Activated naive CD4-positive, alpha-beta T cell treated with anti-CD3 and anti-CD28 coated beads, Interleukin-2, amount 10 ng/mL, durations not matched to agents 7 days and 5 days (primary cell): ENCODE results near the gene SIRPG.
"Not testable (repeated sequence)": the region's sequence is repeated elsewhere in the genome, so short reads cannot be mapped to it uniquely, and the experiment has no call there.

ENCODE experiments used
- CTCF ChIA-PET: fragments of 350-600 bp; sonication (Branson Sonifier 250); formaldehyde crosslinking; loops from one replicate; lab custom pipeline; 2021; ENCODE audit warnings: antibody characterized with exemption; lab: Charles Lee
- DNase-seq: peaks from one replicate; pipeline ENCODE4 v3.0.0-alpha.2; 2020
- H3K27ac Mint-ChIP-seq: one replicate; pipeline ENCODE4 v1.8.0; 2021; ENCODE audit warnings: mild to moderate bottlenecking, moderate library complexity, mixed read lengths
- H3K27me3 Mint-ChIP-seq: one replicate; pipeline ENCODE4 v1.8.0; 2021; ENCODE audit warnings: mild to moderate bottlenecking, mixed read lengths
- H3K36me3 Mint-ChIP-seq: one replicate; pipeline ENCODE4 v1.8.0; 2021; ENCODE audit warnings: mixed read lengths
- H3K4me1 Mint-ChIP-seq: one replicate; pipeline ENCODE4 v1.8.0; 2021; ENCODE audit warnings: mixed read lengths
- H3K4me3 Mint-ChIP-seq: one replicate; pipeline ENCODE4 v1.8.0; 2021; ENCODE audit warnings: mild to moderate bottlenecking, moderate library complexity, mixed read lengths
- H3K9me3 Mint-ChIP-seq: one replicate; pipeline ENCODE4 v1.8.0; 2021; ENCODE audit warnings: mixed read lengths

The SIRPG gene

DNA sequence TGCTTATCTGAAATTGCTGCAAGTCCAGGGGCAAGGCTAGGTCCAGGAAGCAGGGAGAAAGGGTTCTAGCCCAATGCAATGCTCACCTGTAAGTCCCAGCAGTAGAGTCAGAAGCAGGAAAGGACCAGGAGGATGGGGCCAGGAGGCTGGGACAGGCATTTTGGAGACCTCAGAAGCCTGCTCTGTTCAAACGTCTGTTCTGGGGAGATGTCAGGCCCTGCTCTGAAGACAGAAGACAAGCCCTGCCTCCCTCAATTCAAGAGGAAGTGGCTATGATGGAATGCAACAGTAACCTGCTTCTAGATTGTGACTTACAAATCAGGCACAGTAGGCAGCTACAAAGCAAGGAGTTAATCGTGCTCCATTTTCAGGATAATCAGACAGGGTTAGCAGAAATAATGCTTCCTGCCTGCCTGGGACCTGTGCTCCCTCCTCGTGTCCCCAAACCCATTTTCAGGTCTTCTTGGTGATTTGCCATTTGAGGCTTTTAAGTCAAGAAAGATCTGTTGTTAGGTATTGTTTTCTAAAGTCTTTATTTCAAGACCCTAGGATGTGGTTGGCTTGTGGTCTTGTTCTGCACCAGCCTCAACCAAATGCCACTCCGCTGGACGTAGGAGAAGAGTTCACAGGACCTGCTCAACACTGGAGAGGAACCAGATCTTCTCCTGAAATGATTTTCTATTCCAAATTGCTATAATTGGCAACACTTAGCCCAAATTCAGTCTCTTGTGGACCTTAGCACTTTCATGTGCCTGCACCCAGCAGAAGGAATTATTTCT, at the start of gene SIRPG:
SIRPG (minus strand) TSS at position 224 of the 779 bp plus-strand sequence; CDS start at position 159, 65 bp downstream.
- Mint-ChIP-seq H3K27me3 (no peaks in the 10 kb centered on the region), H3K36me3 (peaks cover 50% of the 10 kb centered on the region), H3K4me3 (peak within 1 kb of the TSS; percentile 82), H3K4me1 (peaks cover 88% of the 10 kb centered on the region), H3K9me3 (peaks cover 21% of the 10 kb centered on the region), H3K27ac (peak within 1 kb of the TSS; percentile 98)
- CTCF ChIA-PET = no interaction called here
- peak; percentile 70 for DNase-seq

DNA sequence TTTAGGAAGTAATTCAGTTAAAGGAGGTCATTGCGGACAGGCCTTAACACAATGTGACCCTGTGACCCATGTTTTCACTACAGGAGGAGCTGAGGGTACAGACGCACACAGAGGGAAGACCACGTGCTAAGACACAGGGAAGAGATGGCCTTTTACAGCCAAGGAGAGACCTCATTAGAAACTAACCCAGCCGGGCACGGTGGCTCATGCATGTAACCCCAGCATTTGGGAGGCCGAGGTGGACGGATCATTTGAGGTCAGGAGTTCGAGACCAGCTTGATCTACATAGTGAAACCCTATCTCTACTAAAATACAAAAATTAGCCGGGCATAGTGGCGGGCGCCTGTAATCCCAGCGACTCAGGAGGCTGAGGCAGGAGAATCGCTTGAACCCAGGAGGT, 49.3 kb upstream of the SIRPG start:
- H3K36me3 Mint-ChIP-seq, H3K9me3 Mint-ChIP-seq, H3K27ac Mint-ChIP-seq, H3K4me3 Mint-ChIP-seq, H3K27me3 Mint-ChIP-seq, DNase-seq, CTCF ChIA-PET: not testable (repeated sequence)
- peaks cover 22% of the 10 kb centered on the region for H3K4me1 Mint-ChIP-seq

DNA sequence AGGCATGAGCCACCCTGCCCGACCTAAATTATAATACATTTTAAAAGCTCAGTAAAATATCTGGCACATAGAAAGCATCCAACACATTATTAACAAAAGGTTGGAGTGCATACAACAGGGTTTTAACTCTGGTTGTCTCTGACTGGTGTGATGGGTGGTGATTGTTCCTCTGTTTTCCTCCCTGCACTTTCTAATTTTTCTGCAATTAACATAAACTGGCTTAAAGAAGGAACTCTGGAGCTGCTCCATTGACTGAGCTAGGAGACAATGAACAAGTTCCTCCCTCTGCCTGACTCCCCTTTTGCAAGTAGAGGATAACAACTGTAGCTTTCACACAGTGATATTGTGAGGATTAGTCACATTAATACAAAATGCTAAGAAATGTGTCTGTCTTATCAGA, 48.5 kb upstream of the SIRPG start:
- Mint-ChIP-seq H3K36me3 (no peaks in the 10 kb centered on the region), H3K27ac (no peak overlapping the region), H3K4me1 (peaks cover 22% of the 10 kb centered on the region), H3K4me3 (no peak overlapping the region), H3K27me3 (no peaks in the 10 kb centered on the region), H3K9me3 (peaks cover 3% of the 10 kb centered on the region)
- CTCF ChIA-PET = interaction anchor here (1.0 kb wide), 1 partner anchor 10 kb away, joined by 3 read pairs; no protein-coding TSS in a partner anchor
- DNase-seq = no peak

DNA sequence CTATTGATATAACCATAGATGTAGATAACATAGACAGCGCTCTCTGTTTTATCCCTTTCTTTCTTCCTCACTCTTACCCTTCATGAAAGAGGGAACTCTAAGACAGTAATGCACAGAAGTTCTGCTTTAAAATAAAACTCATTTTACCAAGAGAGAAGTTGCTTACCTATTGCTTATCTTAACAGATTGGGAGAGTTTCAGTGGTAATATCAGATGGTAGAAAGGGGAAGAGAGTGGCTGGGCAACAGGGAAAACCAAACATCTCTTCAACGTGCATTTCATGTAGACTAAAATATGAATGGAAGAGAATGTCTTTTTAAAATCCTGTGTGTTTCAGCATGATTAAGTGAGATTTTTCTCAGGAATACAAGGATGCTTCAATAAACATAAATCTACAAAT, 45.3 kb upstream of the SIRPG start:
- no peak for DNase-seq
- H3K36me3 Mint-ChIP-seq = no peaks in the 10 kb centered on the region
- no peak overlapping the region for H3K4me3 Mint-ChIP-seq
- no peak overlapping the region for H3K27ac Mint-ChIP-seq
- H3K9me3 Mint-ChIP-seq = peaks cover 3% of the 10 kb centered on the region
- CTCF ChIA-PET = interaction anchor here (1.2 kb wide), 1 partner anchor 32 kb away, joined by 5 read pairs; no protein-coding TSS in a partner anchor
- H3K27me3 Mint-ChIP-seq = peaks cover 5% of the 10 kb centered on the region
- peaks cover 16% of the 10 kb centered on the region for H3K4me1 Mint-ChIP-seq

DNA sequence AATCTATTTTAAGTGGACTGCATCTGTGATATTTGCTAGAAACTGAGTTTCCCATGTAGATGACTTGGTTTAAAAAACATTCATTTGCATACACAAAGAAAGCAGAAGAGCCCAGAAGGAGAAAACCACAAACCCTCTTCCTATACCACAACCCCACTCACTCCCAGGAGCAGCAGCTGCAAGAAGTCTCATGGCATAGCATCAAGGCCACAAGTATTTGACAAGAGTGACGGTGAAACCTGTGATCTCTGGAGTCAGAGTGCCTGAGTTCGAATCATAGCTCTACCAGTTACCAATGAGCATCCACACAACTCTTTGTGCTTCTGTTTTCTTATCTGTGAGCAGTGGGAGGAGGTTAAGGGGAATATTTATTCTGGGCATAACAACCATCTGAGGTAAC, 44.7 kb upstream of the SIRPG start:
- Mint-ChIP-seq H3K9me3 (peaks cover 3% of the 10 kb centered on the region), H3K4me1 (peaks cover 13% of the 10 kb centered on the region), H3K36me3 (no peaks in the 10 kb centered on the region), H3K27ac (no peak overlapping the region), H3K4me3 (no peak overlapping the region), H3K27me3 (peaks cover 5% of the 10 kb centered on the region)
- CTCF ChIA-PET = interaction anchor here (1.2 kb wide), 1 partner anchor 32 kb away, joined by 5 read pairs; no protein-coding TSS in a partner anchor
- no peak for DNase-seq

DNA sequence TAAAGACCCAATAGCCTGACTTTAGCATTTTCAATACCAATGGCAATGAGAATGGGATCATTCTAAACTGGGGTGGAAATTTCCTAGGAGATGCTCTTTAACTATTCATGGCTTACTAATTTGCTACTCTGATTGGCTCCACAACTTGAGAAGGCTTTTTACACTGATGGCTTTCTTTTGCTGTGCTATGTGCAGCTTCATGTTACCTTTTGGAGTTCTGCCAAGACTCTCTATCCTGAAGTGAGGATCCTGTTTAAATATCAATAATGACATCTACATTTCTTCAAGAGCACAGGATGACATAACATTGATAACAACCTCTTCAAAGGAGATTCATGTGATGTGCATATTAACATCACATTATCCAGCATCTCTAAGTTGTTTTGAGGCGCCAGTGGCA, 43.4 kb upstream of the SIRPG start:
- Mint-ChIP-seq H3K27me3 (peaks cover 5% of the 10 kb centered on the region), H3K4me3 (no peak overlapping the region), H3K36me3 (no peaks in the 10 kb centered on the region), H3K27ac (no peak overlapping the region), H3K4me1 (peaks cover 22% of the 10 kb centered on the region), H3K9me3 (peaks cover 3% of the 10 kb centered on the region)
- no peak for DNase-seq
- CTCF ChIA-PET = no interaction called here

DNA sequence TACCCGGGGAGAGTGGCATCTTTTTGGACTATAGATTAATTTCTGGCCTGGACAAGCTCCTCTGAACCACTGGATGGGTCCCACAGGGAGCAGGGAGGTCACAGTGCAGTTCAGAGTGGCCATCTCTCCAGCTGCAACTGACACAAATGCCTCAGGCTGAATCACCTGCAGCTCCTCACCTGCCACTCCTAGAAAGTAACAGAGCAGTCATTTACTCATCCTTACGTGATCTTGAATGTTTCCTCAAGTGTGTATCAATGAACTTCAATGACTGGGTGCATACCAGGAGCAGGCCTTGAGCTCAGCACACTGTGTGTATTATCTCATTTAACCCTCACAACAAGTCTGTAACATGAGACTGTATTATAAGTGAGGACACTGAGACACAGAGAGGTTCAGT, 40.0 kb upstream of the SIRPG start:
- Mint-ChIP-seq H3K4me1 (peaks cover 28% of the 10 kb centered on the region), H3K36me3 (peaks cover 2% of the 10 kb centered on the region), H3K4me3 (no peak overlapping the region), H3K27ac (no peak overlapping the region), H3K27me3 (peaks cover 5% of the 10 kb centered on the region), H3K9me3 (no peaks in the 10 kb centered on the region)
- CTCF ChIA-PET = no interaction called here
- DNase-seq = no peak

DNA sequence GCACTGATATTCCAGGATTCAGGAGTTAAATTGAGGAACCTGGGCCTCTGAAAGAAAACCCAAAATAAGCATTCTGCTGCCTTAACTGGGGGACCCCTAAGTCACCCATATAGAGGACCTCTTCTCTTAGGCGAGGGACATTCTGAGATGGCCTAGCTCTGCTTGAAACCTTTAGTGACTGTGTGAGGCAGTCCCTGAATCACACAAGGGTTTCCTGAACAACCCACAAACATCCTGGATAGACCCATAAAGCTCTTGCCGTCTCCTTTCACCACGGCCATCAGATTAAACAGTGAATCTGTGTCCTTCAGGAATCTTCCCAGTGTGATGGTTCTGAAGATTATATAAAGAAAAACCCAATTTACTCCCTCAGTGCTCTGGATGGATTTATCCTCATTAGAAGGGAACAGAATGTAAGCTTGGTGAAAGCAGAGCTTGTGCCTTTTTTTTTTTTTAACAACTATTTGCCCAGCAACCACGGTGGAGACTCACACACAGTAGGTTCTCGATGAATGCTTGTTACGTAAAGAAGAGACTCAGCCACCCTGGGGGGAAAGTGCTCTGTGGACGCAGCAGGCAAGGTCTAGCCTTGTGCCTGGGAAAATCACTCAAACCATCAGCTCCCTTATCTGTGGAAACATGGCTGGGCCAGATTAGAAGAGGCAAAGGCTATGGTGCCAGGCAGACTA, 39.1 kb upstream of the SIRPG start:
- Mint-ChIP-seq H3K27ac (no peak overlapping the region), H3K4me3 (no peak overlapping the region), H3K9me3 (peaks cover 5% of the 10 kb centered on the region), H3K4me1 (peaks cover 24% of the 10 kb centered on the region), H3K27me3 (peaks cover 5% of the 10 kb centered on the region), H3K36me3 (peaks cover 7% of the 10 kb centered on the region)
- CTCF ChIA-PET = interaction anchor here (1.0 kb wide), 1 partner anchor 9 kb away, joined by 3 read pairs; no protein-coding TSS in a partner anchor
- DNase-seq = peak; percentile 35

DNA sequence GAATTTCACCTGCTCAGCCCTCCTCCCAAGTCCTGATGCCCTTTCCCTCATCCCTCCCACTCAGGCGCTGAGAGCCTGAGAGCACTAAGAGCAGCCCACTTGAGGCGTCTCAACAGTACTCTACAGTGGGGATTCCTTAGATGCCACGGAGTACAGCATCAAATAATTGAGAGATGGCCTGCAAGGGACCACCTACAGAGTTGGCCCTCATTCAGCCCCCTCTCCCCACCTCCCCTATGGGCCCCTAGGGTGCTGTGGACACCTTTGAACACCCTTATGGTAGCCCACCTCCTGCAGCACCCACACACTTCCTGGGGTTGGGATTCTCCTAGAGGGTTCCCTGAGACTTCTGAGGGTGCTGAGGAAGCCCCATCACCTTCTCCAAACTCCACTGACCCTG, 37.1 kb upstream of the SIRPG start:
- peaks cover 17% of the 10 kb centered on the region for H3K9me3 Mint-ChIP-seq
- no peak overlapping the region for H3K27ac Mint-ChIP-seq
- DNase-seq = no peak
- H3K4me1 Mint-ChIP-seq = peaks cover 24% of the 10 kb centered on the region
- peaks cover 9% of the 10 kb centered on the region for H3K27me3 Mint-ChIP-seq
- peaks cover 10% of the 10 kb centered on the region for H3K36me3 Mint-ChIP-seq
- no peak overlapping the region for H3K4me3 Mint-ChIP-seq
- CTCF ChIA-PET = no interaction called here

DNA sequence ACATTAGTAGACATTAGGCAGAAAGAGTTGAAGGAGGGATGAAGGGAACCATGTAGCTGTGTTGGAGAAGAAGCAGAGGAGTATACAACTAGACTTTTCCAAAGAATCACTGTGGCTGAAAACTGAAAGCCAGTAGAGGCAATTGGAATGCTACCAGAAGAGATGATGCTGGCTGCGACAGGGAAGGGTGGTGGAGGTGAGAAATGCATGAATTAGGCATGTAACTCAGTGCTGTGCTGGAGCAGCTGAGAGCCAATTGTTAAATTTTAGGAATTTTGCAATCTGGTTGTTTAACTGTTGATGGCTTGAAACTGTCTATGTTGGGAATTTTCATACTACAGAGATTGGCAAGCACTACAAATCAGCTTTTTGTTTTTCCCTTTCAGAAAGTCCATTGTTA, 35.8 kb upstream of the SIRPG start:
- Mint-ChIP-seq H3K27ac (no peak overlapping the region), H3K36me3 (peaks cover 10% of the 10 kb centered on the region)

DNA sequence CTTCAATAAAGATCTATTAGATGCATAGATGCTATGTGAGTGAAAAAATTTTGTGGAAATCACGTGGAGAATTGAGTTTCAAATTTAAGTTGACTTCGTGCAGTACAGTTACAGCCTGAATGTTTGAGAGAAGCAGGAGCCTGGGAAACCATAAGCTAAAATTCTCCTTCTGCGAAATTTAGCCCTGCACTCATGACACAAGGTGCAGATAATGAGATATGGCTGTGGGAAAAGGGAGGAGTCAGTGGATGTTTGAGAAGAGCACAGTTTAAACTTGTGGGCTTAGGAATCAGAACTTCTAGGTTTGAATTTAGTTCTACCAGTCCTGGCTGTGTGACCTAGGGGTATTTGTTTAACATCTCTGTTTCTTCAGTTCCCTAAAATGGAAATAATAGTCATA, 32.1 kb upstream of the SIRPG start:
- H3K27ac Mint-ChIP-seq = no peak overlapping the region
- peaks cover 17% of the 10 kb centered on the region for H3K9me3 Mint-ChIP-seq
- CTCF ChIA-PET = no interaction called here
- H3K27me3 Mint-ChIP-seq = peaks cover 5% of the 10 kb centered on the region
- DNase-seq = no peak
- no peak overlapping the region for H3K4me3 Mint-ChIP-seq
- H3K4me1 Mint-ChIP-seq = peaks cover 28% of the 10 kb centered on the region
- peaks cover 10% of the 10 kb centered on the region for H3K36me3 Mint-ChIP-seq

More for the DNA sequence above, 35.8 kb upstream of the SIRPG start:
- peaks cover 23% of the 10 kb centered on the region for H3K4me1 Mint-ChIP-seq
- peaks cover 17% of the 10 kb centered on the region for H3K9me3 Mint-ChIP-seq
- no peak overlapping the region for H3K4me3 Mint-ChIP-seq
- CTCF ChIA-PET = no interaction called here
- no peak for DNase-seq
- H3K27me3 Mint-ChIP-seq = peaks cover 5% of the 10 kb centered on the region

DNA sequence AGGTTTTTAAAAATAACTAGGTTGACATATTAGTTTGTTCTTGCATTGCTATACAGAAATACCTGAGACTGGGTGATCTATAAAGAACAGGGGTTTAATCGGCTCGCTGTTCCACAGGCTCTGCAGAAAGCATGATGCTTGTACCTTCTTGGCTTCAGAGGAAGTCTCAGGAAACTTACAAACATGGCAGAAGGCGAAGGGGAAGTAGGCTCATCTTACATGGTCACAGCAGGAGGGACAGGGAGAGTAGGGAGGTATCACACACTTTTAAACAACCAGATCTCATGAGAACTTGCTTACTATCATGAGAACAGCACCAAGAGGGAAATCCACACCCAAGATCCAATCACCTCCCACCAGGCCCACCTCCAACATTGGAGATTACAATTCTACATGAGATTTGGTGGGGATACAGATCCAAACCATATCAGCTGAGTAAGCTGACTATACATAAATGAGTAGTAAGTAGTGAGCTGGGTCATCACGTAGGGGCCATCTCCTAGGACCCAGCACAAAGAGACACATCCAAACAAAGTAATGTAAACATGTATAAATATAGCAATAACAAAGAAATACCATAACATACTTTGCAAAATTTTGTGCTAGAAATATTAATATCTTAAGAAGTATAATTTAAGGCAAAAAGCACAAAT, 31.4 kb upstream of the SIRPG start:
- peaks cover 17% of the 10 kb centered on the region for H3K9me3 Mint-ChIP-seq
- H3K27me3 Mint-ChIP-seq = peaks cover 5% of the 10 kb centered on the region
- H3K4me3 Mint-ChIP-seq = no peak overlapping the region
- H3K36me3 Mint-ChIP-seq = peaks cover 10% of the 10 kb centered on the region
- H3K4me1 Mint-ChIP-seq = peaks cover 31% of the 10 kb centered on the region
- no peak for DNase-seq
- CTCF ChIA-PET = interaction anchor here (0.6 kb wide), 1 partner anchor 45 kb away, joined by 3 read pairs; no protein-coding TSS in a partner anchor
- H3K27ac Mint-ChIP-seq = no peak overlapping the region

DNA sequence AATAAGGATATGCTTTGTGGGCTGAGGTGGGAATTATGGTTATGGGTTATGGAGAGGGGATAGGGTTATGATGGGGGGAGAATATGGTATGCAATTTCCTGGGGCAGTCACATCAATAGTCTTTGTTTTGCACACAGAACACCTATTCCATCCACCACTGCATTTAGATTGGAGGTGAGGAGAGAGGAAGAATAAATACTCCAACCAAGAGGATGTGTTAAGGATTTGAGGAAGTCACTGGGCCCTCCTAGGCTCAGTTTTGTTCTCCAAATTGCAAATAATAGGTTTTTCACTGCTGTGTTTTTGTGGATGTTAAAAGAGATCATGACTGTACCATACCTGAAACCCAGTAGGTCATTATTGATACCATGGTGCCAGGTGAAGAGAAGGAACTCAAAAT, 29.5 kb upstream of the SIRPG start:
- CTCF ChIA-PET = interaction anchor here (1.4 kb wide), 1 partner anchor 183 kb away, joined by 5 read pairs; no protein-coding TSS in a partner anchor
- no peak overlapping the region for H3K27ac Mint-ChIP-seq
- H3K4me3 Mint-ChIP-seq = no peak overlapping the region
- H3K9me3 Mint-ChIP-seq = peaks cover 29% of the 10 kb centered on the region
- no peak for DNase-seq
- peaks cover 5% of the 10 kb centered on the region for H3K27me3 Mint-ChIP-seq
- peaks cover 15% of the 10 kb centered on the region for H3K36me3 Mint-ChIP-seq
- peaks cover 45% of the 10 kb centered on the region for H3K4me1 Mint-ChIP-seq

DNA sequence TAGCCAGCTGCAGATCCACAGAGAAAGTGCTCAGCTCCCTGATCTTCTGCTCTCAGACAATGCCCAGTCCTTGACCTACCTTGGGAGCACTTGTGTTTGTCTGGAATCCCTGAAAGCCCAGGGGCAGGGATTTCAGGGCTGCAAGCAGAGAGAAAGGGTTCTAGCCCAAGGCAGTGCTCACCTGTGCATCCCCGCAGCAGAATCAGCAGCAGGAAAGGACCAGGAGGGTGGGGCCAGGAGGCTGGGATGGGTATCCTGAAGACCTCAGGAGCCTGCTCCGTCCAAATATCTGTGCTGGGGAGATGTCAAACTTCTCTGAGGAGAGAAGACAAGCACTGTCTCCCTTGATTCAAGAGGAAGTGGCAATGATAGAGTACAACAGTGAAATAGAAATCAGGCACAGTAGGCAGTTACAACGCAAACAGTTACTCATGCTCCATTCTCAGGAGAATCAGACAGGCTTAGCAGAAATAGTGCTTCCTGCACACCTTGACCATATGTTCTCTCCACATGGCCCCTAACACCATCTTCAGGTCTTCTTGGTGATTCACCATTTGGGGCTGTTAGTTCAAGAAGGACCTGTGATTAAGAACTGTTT, 28.7 kb upstream of the SIRPG start:
- Mint-ChIP-seq H3K27me3 (peaks cover 5% of the 10 kb centered on the region), H3K36me3 (peaks cover 14% of the 10 kb centered on the region), H3K9me3 (peaks cover 24% of the 10 kb centered on the region), H3K4me3 (peak overlapping the region; percentile 47), H3K4me1 (peaks cover 46% of the 10 kb centered on the region), H3K27ac (peak overlapping the region; percentile 88)
- CTCF ChIA-PET = interaction anchor here (1.4 to 3.0 kb wide), 2 partner anchors 48 to 183 kb away, joined by 5 to 18 read pairs; no protein-coding TSS in a partner anchor
- DNase-seq = no peak
